Measurements from ENCODE around the gene SS18L1.

DNA sequence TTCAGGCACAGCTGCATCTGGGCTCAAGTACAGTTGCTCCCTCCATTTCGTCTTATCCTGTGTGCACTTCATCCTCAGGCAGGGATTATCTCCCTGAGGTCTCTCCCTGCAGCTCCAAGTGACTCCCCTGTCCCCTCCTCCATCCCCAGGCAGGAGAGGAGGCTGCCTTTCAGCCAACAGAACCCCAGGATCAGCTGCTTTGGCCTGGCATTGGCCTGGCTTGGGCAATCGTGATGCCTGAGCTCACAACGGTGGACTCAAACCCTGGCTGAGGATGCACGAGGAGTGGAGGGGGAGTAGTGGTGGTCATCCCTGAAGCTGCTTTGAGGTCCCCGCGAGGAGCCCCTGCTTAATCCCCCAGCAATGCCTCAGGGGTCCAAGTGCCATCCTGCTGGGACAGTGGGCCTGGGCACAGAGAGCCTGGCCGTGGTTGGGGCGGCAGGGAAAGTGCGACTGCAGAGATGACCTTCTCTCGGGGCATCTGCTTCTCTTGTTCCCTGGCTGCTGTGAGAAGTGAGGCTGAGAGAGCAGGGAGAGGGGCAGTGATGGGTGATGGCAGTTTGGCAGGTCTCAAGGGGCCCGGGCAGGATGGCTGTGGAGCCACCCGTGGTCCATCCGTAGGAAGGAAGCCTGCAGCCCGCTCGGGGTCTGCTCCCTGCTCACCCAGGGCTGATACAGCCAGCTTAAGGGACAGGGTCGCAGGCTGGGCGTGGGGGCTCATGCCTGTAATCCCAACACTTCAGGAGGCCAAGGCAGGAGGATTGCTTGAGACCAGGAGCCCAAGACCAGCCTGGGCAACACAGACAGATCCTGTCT lies 82.5 kb downstream of the SS18L1 start:
- TF ChIP-seq, protein P1, sequence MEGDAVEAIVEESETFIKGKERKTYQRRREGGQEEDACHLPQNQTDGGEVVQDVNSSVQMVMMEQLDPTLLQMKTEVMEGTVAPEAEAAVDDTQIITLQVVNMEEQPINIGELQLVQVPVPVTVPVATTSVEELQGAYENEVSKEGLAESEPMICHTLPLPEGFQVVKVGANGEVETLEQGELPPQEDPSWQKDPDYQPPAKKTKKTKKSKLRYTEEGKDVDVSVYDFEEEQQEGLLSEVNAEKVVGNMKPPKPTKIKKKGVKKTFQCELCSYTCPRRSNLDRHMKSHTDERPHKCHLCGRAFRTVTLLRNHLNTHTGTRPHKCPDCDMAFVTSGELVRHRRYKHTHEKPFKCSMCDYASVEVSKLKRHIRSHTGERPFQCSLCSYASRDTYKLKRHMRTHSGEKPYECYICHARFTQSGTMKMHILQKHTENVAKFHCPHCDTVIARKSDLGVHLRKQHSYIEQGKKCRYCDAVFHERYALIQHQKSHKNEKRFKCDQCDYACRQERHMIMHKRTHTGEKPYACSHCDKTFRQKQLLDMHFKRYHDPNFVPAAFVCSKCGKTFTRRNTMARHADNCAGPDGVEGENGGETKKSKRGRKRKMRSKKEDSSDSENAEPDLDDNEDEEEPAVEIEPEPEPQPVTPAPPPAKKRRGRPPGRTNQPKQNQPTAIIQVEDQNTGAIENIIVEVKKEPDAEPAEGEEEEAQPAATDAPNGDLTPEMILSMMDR (IDR thresholded peaks at IDR 0.05), result no peak
- TF ChIP-seq POLR2A (IDR thresholded peaks at IDR 0.05), result no peak

All from testis (tissue), 2 donors.